ENCODE data around the gene PSMA6. TPM values are rescaled to one million over a fixed set of nuclear protein-coding genes. Genes with fewer than 3 reads are reported as not detected.

PSMA6 gene
- total and polyA plus RNA-seq, 2 of the 8 experiments (the other 6 are each of a cell fraction or from before 2014, with no cell fraction given) = 180 to 238 TPM

GRCh38 chr14:35254736-35255135 lies 37.4 kb upstream of the PSMA6 start:
- Histone ChIP-seq H3K4ac (replicated peaks; ENCODE audit: insufficient read length, low read depth, low read length) (no peak overlapping the region), H4K8ac (ENCODE audit: extremely low read depth, insufficient read depth, low read length) (no peak overlapping the region), H3K79me1 (ENCODE audit: low read depth, low read length) (no peaks in the 10 kb centered on the region), H4K91ac (replicated peaks; ENCODE audit: insufficient read length, low read length) (no peak overlapping the region), H3K4me2 (ENCODE audit: insufficient read depth in 1 of 2, low read depth in 2 of 2, low read length in 2 of 2) (no peak overlapping the region), H2AFZ (ENCODE audit: low read length) (no peak overlapping the region), H2BK20ac (ENCODE audit: low read length) (no peak overlapping the region), H3K9me3 (ENCODE audit: insufficient read depth in 2 of 2, low read depth in 1 of 2, low read length in 1 of 2) (no peaks in the 10 kb centered on the region), H3K23ac (ENCODE audit: insufficient read length) (no peak overlapping the region), H3K4me1 (replicated peaks in 1 of 4; ENCODE audit: control insufficient read depth in 3 of 4, insufficient read depth in 4 of 4, low read length in 3 of 4) (no peaks in the 10 kb centered on the region), H4K20me1 (replicated peaks in 1 of 2; ENCODE audit: control insufficient read depth in 1 of 2, insufficient read depth in 2 of 2, low read length in 2 of 2) (no peaks in the 10 kb centered on the region), H3K27me3 (replicated peaks in 1 of 4; ENCODE audit: control insufficient read depth in 3 of 4, extremely low read depth in 1 of 4, insufficient read depth in 3 of 4, low read length in 3 of 4) (no peaks in the 10 kb centered on the region), H3K27ac (ENCODE audit: low read depth, low read length) (no peak overlapping the region), H3K36me3 (ENCODE audit: control insufficient read depth in 2 of 4, insufficient read depth in 4 of 4, low read length in 3 of 4) (no peaks in the 10 kb centered on the region), H3K79me2 (ENCODE audit: control insufficient read depth in 1 of 2, insufficient read depth in 2 of 2, low read length in 2 of 2) (no peaks in the 10 kb centered on the region), H3K23me2 (ENCODE audit: low read depth, low read length) (no peaks in the 10 kb centered on the region), H3K9ac (replicated peaks in 1 of 4; ENCODE audit: extremely low read depth in 1 of 4, low read depth in 3 of 4, low read length in 3 of 4) (no peak overlapping the region), H2BK5ac (ENCODE audit: low read depth, low read length) (no peak overlapping the region), H3K14ac (ENCODE audit: insufficient read length) (no peak overlapping the region), H3K56ac (replicated peaks; ENCODE audit: insufficient read length, low read depth, low read length) (no peak overlapping the region), H2BK15ac (ENCODE audit: low read length) (no peak overlapping the region), H3K4me3 (ENCODE audit: extremely low read depth in 1 of 4, insufficient read depth in 2 of 4, low read depth in 3 of 4, low read length in 4 of 4) (no peak overlapping the region), H2AK5ac (ENCODE audit: low read depth, low read length) (no peak overlapping the region), H2BK12ac (ENCODE audit: low read depth, low read length) (no peak overlapping the region), H2BK120ac (replicated peaks; ENCODE audit: low read depth, low read length) (no peak overlapping the region), H3K18ac (ENCODE audit: extremely low read depth, low read length) (no peak overlapping the region), H4K5ac (ENCODE audit: insufficient read length, low read depth, low read length) (no peak overlapping the region)
- FAIRE-seq (no peak), DNase-seq (ENCODE audit: low read depth in 1 of 2, low spot score in 2 of 2) (no peak)
- ChIA-PET POLR2A (ENCODE audit: partially characterized antibody) (no interaction called here), CTCF (ENCODE audit: partially characterized antibody) (interaction anchor here (2.0 kb wide), 1 partner anchor 25 kb away, joined by 9 read pairs; no protein-coding TSS in a partner anchor)
- WGBS, 2 experiments (ENCODE audit: extremely low coverage in 1 of 2, insufficient coverage in 1 of 2, insufficient read length in 1 of 2, insufficient replicate concordance in 2 of 2, low coverage in 1 of 2, low lambda C conversion rate in 2 of 2, missing lambda C conversion rate in 1 of 2) = 90% methylated on average over 2 of the region's 2 CpGs; no CpG with 5 or more reads in 1 of the 2 experiments
- no peak for TF ChIP-seq RFX5 (IDR thresholded peaks at IDR 0.05; ENCODE audit: borderline replicate concordance, low read depth, low read length)
- no peak for TF ChIP-seq NANOG (IDR thresholded peaks at IDR 0.05; ENCODE audit: insufficient read depth, low read depth, low read length, poor library complexity, severe bottlenecking)
- no peak for TF ChIP-seq TEAD4 (IDR thresholded peaks at IDR 0.05; ENCODE audit: low read depth, low read length)
- TF ChIP-seq TAF7 (optimal IDR thresholded peaks at IDR 0.05; ENCODE audit: borderline replicate concordance, low read depth, low read length) = no peak
- no peak for TF ChIP-seq CHD2 (IDR thresholded peaks at IDR 0.05; ENCODE audit: low read length)
- TF ChIP-seq YY1 (IDR thresholded peaks at IDR 0.05; ENCODE audit: low read depth, low read length) = no peak
- TF ChIP-seq MAX (IDR thresholded peaks at IDR 0.05) = no peak
- no peak for TF ChIP-seq RAD21 (IDR thresholded peaks at IDR 0.05 in 1 of 2, conservative IDR thresholded peaks at IDR 0.05 in 1 of 2; ENCODE audit: low read depth in 2 of 2, low read length in 2 of 2)
- no peak for TF ChIP-seq JUN (IDR thresholded peaks at IDR 0.05; ENCODE audit: low read depth, low read length)
- TF ChIP-seq CTCF (IDR thresholded peaks at IDR 0.05; ENCODE audit: control extremely low read depth in 1 of 3, insufficient read depth in 1 of 3, low read depth in 1 of 3, low read length in 3 of 3) = no peak
- no peak for TF ChIP-seq ZNF274 (IDR thresholded peaks at IDR 0.05; ENCODE audit: borderline replicate concordance, extremely low read depth, low read length)
- no peak for TF ChIP-seq SP4 (IDR thresholded peaks at IDR 0.05; ENCODE audit: low read length)
